Fibroblast of lung (primary cell): ENCODE data around the gene MAGEA4.

ENCODE experiments used
- CTCF ChIP-seq, 2 donors: IDR thresholded peaks in 1 of 2; conservative IDR thresholded peaks in 1 of 2; 1 replicate in 1 of 2; 2 replicates in 1 of 2; pipeline ENCODE4 v1.5.1; 2011 to 2012; ENCODE audit warnings: low read length in 2 of 2, control low read depth in 1 of 2, inconsistent platforms in 1 of 2, low read depth in 1 of 2, mild to moderate bottlenecking in 1 of 2
- EZH2 ChIP-seq: IDR thresholded peaks from 2 replicates; pipeline ENCODE4 v1.5.1; 2012; ENCODE audit warnings: low read length, control low read depth, mild to moderate bottlenecking; ENCODE audit errors: missing control alignments

DNA sequence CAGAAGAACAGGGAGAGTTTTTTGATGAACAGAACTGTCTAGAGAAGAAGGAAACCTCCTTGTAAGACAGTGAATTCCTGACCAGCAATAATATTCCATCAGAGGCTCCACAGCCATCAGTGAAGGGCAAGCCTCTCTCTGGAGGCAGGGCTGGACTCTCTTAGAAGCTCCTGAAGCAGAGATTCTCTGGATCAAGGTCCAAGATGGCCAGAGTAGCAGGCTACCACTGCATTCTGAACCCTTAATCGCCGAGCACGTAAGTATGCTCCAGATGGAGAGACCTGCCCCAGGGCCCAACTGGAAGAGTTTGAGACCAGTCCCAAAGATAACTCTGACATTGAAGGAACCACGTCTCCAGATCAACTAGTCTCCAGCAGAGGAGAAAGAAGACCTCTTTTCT, 45.4 kb downstream of the MAGEA4 start:
- TF ChIP-seq CTCF (conservative IDR thresholded peaks at IDR 0.05 in 1 of 2, IDR thresholded peaks at IDR 0.05 in 1 of 2; ENCODE audit: low read depth in 1 of 2, low read length in 2 of 2) (no peak), EZH2 (no peak)
